Fibroblast of pulmonary artery (primary cell): ENCODE measurements around the gene NTRK2.

Experiments used
- DNase-seq: peaks from one replicate; pipeline ENCODE4 v3.0.0-alpha.2; 2010; ENCODE audit warnings: low read depth
- H3K4me3 ChIP-seq: replicated peaks from 2 replicates; pipeline ENCODE4 v1.5.1; 2011; ENCODE audit warnings: low read depth, mild to moderate bottlenecking, control low read depth, low read length, moderate library complexity
- TF ChIP-seq, protein P1 (sequence below): IDR thresholded peaks from 2 replicates; pipeline ENCODE4 v1.5.1; 2011; ENCODE audit warnings: mild to moderate bottlenecking, control low read depth, low read length, inconsistent platforms; ENCODE audit errors: missing control alignments

NTRK2 gene

DNA sequence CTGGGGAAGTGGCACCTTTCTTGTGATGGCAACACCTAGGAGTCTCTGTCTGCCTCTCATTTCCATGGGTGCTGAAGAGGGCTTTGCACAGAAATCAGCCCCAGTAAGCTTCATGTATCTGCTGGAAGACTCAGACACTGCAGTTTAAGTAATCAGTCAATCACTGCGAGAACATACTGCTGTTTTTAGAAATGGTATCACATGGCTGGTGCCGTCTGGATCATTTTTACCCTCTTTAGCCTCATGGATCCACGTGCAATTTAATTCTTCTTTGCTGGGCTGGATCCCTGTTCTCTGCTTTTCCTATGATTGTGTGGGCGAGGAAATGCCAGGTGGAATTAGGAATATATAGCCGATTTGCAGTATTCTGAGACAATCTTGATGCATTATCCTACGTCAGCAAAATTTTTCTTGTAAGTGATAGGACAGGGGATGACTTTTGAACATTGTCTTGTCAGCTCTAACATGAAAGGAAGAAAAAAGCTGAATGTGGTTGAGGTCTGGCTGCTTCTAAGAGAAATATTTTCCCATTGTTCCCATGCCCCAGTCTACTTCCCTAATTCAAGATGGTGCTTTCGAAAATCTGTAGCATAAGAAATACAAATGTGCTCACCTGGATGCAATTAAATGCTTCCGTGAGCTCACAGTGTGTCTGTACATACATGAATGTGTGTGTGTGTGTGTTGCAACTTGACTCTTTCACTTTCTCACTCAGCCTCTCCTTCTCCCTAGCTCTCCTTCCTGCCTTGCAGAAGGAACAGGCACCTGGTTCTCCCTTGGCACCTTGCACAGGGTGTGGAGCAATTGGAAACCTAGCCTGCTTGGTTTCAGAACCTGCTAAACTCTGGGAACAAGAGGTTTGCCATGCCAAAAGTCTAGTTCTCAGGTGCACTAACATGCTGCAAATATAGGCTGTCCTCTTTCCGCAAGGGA, 281.6 kb downstream of the NTRK2 start:
- TF ChIP-seq, protein P1, sequence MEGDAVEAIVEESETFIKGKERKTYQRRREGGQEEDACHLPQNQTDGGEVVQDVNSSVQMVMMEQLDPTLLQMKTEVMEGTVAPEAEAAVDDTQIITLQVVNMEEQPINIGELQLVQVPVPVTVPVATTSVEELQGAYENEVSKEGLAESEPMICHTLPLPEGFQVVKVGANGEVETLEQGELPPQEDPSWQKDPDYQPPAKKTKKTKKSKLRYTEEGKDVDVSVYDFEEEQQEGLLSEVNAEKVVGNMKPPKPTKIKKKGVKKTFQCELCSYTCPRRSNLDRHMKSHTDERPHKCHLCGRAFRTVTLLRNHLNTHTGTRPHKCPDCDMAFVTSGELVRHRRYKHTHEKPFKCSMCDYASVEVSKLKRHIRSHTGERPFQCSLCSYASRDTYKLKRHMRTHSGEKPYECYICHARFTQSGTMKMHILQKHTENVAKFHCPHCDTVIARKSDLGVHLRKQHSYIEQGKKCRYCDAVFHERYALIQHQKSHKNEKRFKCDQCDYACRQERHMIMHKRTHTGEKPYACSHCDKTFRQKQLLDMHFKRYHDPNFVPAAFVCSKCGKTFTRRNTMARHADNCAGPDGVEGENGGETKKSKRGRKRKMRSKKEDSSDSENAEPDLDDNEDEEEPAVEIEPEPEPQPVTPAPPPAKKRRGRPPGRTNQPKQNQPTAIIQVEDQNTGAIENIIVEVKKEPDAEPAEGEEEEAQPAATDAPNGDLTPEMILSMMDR = no peak
- no peak overlapping the region for H3K4me3 ChIP-seq
- DNase-seq = no peak

DNA sequence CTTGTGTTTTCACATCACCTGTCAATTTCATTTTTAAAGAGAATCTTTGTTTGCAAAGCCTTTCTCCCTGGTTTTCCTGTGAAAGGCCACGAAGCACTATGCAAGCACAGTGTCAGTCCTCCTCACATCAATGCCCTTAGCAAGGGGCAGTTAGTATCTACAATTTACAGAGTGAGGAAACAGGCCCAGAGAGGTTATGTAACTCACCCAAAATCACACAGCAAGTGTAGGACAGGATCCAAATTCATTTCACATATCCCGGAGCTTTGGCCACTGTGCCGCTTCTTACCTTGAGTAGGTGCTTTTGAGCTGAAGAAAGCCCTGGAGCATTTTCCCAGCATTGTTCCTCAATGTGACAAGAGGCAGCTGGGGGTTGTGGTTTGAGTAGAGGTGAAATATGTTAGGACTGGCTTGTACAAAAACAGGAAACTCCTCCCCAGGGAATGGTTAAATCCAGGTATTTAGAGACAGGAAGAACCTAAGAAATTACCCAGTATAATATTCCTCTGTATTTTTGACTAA, 283.8 kb downstream of the NTRK2 start:
- TF ChIP-seq, protein P1 = no peak
- DNase-seq = no peak
- no peak overlapping the region for H3K4me3 ChIP-seq

DNA sequence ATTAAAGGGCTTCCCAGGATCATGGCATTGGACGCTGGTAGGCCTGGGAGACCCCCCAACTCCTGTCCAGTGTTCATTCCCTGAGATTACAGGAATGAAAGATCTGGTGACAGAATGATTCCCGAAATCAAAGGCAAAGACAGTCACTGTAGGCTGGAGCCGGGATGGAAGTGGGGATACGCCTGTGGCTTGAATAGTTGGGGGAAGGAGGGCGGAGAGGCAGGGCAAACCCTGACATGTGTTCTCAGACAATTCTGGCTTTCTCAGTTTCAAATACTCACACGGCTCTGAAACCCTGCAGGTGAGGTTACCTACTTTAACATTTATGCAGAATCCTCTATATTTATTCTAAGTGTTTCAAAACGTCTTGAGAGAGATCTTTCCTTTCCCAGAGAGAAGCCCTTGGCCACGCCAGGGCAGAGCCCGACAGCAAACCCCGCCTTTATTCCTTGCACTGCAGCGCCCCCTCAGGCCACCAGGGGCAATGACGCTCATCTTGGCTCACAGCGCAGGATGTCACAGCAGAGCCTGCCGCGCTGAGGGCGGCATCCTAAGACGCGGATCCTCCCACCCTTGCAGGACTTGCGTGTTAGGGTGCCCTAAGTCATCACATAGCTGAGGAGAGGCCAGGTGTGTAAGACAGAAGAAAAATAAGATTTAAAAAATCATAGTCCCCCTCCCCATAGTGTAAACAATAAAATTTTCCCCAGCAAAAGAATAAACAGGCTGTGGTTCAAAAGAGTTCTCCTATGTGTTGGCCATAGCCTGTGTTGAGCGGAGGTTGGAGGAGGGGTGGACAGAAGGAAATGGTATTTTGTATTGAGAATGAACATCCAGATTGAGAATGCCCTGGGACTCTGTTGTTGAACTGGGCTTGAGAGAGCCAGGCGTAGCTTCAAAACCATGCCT, 284.5 kb downstream of the NTRK2 start:
- DNase-seq = peak; percentile 51
- TF ChIP-seq, protein P1 = peak; percentile 73
- H3K4me3 ChIP-seq = no peak overlapping the region

DNA sequence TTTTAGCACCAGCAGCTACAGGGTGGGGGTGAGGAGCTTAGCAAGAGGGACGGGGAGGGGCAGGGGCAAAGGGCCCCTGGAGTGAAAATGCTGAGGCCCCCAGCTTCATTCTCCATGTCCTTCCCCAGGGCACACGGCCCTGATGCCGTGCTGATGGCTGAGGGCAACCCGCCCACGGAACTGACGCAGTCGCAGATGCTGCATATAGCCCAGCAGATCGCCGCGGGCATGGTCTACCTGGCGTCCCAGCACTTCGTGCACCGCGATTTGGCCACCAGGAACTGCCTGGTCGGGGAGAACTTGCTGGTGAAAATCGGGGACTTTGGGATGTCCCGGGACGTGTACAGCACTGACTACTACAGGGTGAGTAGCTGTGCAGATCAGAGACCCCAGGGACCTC, 285.6 kb downstream of the NTRK2 start:
- TF ChIP-seq, protein P1 = no peak
- no peak overlapping the region for H3K4me3 ChIP-seq
- no peak for DNase-seq

DNA sequence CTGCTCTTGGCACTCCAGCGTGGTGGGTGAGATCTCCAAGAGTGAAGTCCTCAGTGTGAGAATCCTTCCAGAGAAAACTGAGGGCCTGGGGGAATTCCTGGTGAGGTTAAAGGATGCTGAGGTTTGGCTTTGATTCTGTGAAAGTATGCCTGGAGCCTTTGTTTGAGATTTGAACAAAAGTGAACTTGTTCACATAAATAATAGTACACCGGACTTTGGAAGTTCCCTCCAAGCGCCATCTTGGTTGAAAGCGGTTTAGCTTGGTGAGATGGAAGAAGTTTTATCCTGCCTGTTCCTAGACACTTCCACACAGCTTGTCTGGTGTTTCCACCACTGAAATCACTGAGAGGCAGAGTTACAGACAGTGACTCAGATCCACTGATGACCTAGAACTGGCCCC, 286.4 kb downstream of the NTRK2 start:
- TF ChIP-seq, protein P1 = no peak
- H3K4me3 ChIP-seq = no peak overlapping the region
- DNase-seq = no peak

DNA sequence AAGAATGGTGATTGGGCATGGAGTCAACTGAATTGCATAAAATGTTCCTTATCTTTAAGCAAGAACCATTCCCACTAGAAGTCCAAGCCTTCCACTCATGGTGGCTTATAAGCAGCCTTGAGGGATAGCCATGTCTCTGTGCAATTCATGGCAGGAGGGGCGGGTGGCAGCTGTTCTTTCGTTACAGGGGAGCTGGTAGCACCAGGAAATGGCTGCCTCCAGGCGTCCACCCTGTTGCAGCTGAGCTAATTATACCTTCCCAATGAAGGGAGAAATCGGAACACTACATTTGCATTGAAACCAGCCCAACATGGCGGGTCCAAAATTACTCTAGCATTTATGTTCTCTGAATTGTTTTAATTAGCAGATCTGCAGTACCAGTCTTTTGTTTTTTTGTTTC, 289.8 kb downstream of the NTRK2 start:
- DNase-seq = no peak
- TF ChIP-seq, protein P1 = no peak
- H3K4me3 ChIP-seq = no peak overlapping the region
